ENCODE measurements around the gene GPATCH8.

DNA sequence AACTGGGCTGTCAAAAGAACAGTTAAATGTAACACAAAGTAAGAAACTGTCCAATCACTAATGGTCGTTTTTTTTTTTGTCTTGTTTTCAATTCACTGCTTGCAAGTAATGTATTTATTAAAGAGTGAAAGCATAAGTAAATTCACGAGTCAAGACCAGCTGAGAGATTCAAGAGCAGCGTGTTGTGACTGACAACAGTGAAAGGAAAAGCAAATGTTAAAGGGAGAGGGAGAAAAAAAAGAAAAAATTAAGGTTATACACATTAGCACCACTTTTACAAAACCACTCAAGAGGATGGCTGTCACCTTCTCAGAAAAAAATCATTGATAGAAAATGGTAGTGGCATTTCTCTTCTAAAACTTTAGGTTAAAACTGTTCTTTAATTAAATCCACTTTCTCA, 36.1 kb downstream of the GPATCH8 start:
- TF ChIP-seq CTCF (IDR thresholded peaks at IDR 0.05): no peak
- TF ChIP-seq POLR2A (IDR thresholded peaks at IDR 0.05): no peak
